ENCODE data around the gene C19orf38. TPM values are rescaled to one million over a fixed set of nuclear protein-coding genes. Genes with fewer than 3 reads are reported as not detected.

The C19orf38 gene
- total and polyA plus RNA-seq, 2 donors (not counting 1 experiment from before 2014, with no cell fraction given): 1.7 to 2.4 TPM

DNA sequence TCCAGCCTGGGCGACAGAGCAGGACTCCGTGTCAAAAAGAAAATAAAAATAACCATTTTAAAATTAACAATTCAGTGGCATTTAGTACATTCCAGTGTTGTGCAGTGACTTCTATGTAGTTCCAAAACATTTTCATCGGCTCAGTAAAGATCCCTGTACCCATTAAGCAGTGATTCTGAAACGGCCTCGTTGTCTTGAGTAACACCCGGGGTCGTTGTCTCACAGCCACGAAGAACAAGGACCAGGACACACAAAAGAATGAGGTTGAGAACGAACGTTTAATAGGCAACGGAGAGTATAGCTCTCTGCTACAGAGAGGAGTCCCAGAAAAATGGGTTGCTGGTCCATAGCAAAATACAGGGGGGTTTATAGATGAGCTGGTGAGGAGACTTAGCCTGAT, 9.8 kb upstream of the C19orf38 start:
- Mint-ChIP-seq H3K27ac (no peak overlapping the region), H3K4me3 (no peak overlapping the region), H3K4me1 (peaks cover 14% of the 10 kb centered on the region), H3K9me3 (ENCODE audit: insufficient read depth) (peaks cover 6% of the 10 kb centered on the region), H3K27me3 (no peaks in the 10 kb centered on the region)
- Histone ChIP-seq H4K20me1 (ENCODE audit: control insufficient read depth, insufficient read depth, low read length, poor library complexity, severe bottlenecking) (peaks cover 7% of the 10 kb centered on the region), H3K27ac (ENCODE audit: low read length in 2 of 2) (no peak overlapping the region), H2AFZ (ENCODE audit: insufficient read depth, low read depth, low read length, poor library complexity, severe bottlenecking) (no peak overlapping the region), H3K4me3 (ENCODE audit: control extremely low read depth in 1 of 5, extremely low read depth in 1 of 5, insufficient read depth in 1 of 5, low read depth in 2 of 5, low read length in 4 of 5) (no peak overlapping the region), H3K36me3 (replicated peaks in 1 of 2; ENCODE audit: control extremely low read depth in 1 of 2, control insufficient read depth in 1 of 2, extremely low read depth in 1 of 2, insufficient read depth in 2 of 2, low read length in 1 of 2) (no peaks in the 10 kb centered on the region), H3K27me3 (replicated peaks in 1 of 4; ENCODE audit: control extremely low read depth in 1 of 4, control insufficient read depth in 3 of 4, insufficient read depth in 4 of 4, low read length in 3 of 4) (no peaks in the 10 kb centered on the region), H3K4me1 (ENCODE audit: control insufficient read depth in 2 of 2, insufficient read depth in 2 of 2, low read length in 2 of 2) (peaks cover 7 to 17% of the 10 kb centered on the region in 2 donors), H3K79me2 (ENCODE audit: control insufficient read depth, insufficient read depth, low read length) (no peaks in the 10 kb centered on the region), H3K9me3 (ENCODE audit: control extremely low read depth in 1 of 3, control insufficient read depth in 2 of 3, insufficient read depth in 1 of 3, low read length in 2 of 3) (peaks cover 1 to 31% (median 9%) of the 10 kb centered on the region in 3 donors), H3K9ac (ENCODE audit: low read length) (no peak overlapping the region), H3K4me2 (replicated peaks; ENCODE audit: low read depth, low read length, poor library complexity, severe bottlenecking) (no peak overlapping the region)
- CTCF ChIA-PET: interaction anchor here (1.2 kb wide), 1 partner anchor 26 kb away, joined by 5 read pairs; no protein-coding TSS in a partner anchor
- ATAC-seq (ENCODE audit: low read depth) (no peak), DNase-seq (peak; percentile 13)
- WGBS (ENCODE audit: insufficient coverage): 96% methylated on average over 9 of the region's 11 CpGs
- TF ChIP-seq EZH2 (IDR thresholded peaks at IDR 0.05; ENCODE audit: borderline replicate concordance, insufficient read depth, low read depth, low read length, poor library complexity, severe bottlenecking): no peak
- TF ChIP-seq, protein P1, sequence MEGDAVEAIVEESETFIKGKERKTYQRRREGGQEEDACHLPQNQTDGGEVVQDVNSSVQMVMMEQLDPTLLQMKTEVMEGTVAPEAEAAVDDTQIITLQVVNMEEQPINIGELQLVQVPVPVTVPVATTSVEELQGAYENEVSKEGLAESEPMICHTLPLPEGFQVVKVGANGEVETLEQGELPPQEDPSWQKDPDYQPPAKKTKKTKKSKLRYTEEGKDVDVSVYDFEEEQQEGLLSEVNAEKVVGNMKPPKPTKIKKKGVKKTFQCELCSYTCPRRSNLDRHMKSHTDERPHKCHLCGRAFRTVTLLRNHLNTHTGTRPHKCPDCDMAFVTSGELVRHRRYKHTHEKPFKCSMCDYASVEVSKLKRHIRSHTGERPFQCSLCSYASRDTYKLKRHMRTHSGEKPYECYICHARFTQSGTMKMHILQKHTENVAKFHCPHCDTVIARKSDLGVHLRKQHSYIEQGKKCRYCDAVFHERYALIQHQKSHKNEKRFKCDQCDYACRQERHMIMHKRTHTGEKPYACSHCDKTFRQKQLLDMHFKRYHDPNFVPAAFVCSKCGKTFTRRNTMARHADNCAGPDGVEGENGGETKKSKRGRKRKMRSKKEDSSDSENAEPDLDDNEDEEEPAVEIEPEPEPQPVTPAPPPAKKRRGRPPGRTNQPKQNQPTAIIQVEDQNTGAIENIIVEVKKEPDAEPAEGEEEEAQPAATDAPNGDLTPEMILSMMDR (IDR thresholded peaks at IDR 0.05): no peak
- intact Hi-C loops (cut with micrococcal nuclease): loop anchor here (5.0 kb wide), 1 partner anchor 1021 kb away; the partner anchor contains the start of gene FBXL12
- POLR2A ChIA-PET: no interaction called here
